ENCODE results near the gene ZC2HC1C.

DNA sequence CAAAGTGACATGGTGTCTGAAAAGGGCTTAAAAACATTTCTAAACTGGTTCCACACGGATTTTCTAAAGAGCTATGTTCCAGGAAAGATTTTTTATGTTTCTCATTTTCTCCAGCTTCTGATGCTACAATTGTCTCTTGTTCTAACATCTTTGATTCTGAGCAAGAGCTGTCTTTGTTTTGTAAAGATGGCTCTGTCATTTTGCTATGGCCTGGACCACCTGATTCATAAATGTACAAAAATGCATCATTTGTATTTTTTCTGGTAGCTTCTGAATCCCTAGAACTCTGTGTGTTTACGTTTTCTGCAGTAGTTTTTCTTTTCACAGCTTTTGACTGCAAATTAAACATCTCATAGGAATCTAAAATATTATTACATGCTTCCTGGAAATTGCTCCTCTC lies 21.3 kb upstream of the ZC2HC1C start:
- TF ChIP-seq KLF16 (IDR thresholded peaks at IDR 0.05) (no peak), MEIS2 (IDR thresholded peaks at IDR 0.05; ENCODE audit: partially characterized antibody) (no peak), BHLHE40 (IDR thresholded peaks at IDR 0.05; ENCODE audit: low read length) (no peak), FOXJ3 (CRISPR knock-in tag; IDR thresholded peaks at IDR 0.05) (no peak)
- TF ChIP-seq, protein P1, sequence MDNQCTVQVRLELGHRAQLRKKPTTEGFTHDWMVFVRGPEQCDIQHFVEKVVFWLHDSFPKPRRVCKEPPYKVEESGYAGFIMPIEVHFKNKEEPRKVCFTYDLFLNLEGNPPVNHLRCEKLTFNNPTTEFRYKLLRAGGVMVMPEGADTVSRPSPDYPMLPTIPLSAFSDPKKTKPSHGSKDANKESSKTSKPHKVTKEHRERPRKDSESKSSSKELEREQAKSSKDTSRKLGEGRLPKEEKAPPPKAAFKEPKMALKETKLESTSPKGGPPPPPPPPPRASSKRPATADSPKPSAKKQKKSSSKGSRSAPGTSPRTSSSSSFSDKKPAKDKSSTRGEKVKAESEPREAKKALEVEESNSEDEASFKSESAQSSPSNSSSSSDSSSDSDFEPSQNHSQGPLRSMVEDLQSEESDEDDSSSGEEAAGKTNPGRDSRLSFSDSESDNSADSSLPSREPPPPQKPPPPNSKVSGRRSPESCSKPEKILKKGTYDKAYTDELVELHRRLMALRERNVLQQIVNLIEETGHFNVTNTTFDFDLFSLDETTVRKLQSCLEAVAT (IDR thresholded peaks at IDR 0.05) = no peak

All from K562 (cell line).